Measurements from ENCODE around the gene MLXIP. TPM values are rescaled to one million over a fixed set of nuclear protein-coding genes. Genes with fewer than 3 reads are reported as not detected.
"Not testable (repeated sequence)": the region's sequence is repeated elsewhere in the genome, so short reads cannot be mapped to it uniquely, and the experiment has no call there.

Gene MLXIP
- total RNA-seq, 2 donors from 2014 or later: 78.3 to 81.4 TPM

DNA sequence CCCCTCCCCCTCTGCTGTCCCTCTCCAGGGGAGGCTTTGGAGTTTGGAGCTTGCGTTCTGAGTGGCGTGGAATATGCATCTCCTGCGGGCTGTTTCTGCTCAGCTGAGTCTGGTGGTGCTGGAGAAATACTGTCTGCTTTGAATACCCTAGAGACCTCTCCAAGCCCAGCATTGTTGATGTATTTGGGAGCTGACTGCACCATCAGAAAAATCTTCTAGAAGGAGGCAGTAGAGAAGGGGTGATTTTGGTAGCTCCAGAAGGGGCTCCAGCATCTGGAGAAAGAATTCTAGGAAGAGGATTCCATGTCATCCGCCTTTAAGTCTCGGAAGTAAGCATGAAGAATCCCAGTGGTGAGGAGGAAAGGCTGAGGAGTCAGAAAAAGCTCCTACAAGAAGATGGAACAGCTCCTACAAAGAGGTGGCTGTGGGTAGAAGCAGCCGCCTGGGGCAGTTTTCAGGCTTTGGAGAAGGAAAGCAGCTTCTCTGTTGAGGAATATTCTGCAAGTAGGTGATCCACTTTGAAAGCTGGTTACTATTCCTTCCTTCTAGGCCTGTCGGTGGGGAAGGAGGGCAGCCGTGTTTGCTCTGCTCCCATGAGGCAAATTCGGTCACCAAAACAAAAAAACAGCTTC, 9.7 kb downstream of the MLXIP start:
- DNase-seq (ENCODE audit: low spot score): no peak
- intact Hi-C loops (cut with DNase I): no loop called here

- intact Hi-C loops (cut with DNase I): no loop called here
- no peak for DNase-seq (ENCODE audit: low spot score)
Measured at GRCh38 chr12:122089077-122089476, 10.5 kb downstream of the MLXIP start.

DNA sequence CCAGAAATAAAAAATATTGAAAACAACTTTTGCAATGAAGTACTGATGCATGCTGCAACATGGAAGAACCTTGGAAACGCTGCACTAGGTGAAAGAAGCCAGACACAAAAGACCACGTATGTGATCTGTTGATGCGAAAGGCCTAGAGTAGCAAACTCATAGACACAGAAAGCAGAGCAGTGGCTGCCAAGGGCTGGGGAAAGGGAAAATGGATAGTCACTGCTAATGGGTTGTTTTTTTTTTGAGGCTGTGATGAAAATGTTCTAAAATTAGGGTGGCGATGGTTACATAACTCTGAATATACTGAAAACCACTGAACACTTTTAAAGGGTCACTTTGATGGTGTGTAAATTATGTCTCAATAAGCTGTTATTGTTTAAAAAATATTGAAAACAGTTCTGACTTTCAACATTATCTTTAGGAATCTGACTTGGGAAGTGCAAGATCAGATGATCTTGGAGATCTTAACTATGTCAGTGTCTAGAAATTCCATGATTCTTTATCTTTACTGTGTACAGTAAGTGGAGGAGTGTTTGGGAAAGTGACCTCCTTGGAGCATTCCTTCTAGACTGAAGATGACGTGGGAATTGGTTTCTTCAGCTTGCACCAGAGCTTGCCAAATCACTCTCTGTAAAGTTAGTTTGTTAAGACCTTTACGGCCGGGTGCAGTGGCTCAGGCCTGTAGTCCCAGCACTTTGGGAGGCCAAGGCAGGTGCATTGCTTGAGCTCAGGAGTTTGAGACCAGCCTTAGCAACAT, 12.4 kb downstream of the MLXIP start:
- intact Hi-C loops (cut with DNase I): no loop called here
- no peak for DNase-seq (ENCODE audit: low spot score)

DNA sequence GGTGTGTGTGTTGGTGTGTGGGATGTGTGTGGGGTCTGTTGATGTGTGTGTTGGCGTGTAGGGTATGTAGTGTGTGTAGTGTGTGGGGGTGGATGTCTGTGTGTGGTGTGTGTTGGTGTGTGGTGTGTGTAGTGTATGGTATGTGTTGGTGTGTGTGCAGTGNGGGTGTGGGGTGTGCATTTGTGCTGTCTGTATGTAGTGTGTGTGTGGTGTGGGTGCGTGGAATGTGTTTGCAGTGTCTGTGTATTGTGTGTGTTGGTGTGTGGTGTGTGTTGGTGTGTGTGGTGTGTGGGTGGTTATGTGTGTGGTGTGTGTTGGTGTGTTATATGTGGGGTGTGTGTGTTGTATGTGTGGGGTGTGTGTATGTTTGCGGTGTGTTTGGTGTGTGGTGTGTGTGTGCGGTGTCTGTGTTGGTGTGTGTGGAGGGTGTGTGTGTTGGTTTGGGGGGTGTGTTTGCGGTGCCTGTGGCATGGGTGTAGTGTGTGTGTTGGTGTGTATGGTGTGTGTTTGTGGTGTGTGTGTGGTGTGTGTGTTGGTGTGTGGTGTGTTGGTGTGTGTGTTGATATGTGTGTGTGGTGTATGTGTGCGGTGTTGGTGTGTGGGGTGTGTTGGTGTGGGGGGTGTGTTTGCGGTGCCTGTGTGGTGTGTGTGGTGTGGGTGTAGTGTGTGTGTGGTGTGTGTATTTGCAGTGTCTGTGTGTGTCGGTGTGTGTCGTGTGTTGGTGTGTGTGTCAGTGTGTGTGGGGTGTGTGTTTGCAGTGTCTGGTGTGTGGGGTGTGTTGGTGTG, 14.7 kb downstream of the MLXIP start:
- intact Hi-C loops (cut with DNase I): no loop called here
- DNase-seq (ENCODE audit: low spot score): no peak

GRCh38 chr12:122094137-122094734, 15.7 kb downstream of the MLXIP start:
- intact Hi-C loops (cut with DNase I): no loop called here
- DNase-seq (ENCODE audit: low spot score): no peak

- intact Hi-C loops (cut with DNase I): no loop called here
- no peak for DNase-seq (ENCODE audit: low spot score)
Measured at GRCh38 chr12:122094735-122095631, 16.4 kb downstream of the MLXIP start.

- intact Hi-C loops (cut with DNase I): no loop called here
- no peak for DNase-seq (ENCODE audit: low spot score)
Measured at GRCh38 chr12:122096014-122096413, 17.5 kb downstream of the MLXIP start.

DNA sequence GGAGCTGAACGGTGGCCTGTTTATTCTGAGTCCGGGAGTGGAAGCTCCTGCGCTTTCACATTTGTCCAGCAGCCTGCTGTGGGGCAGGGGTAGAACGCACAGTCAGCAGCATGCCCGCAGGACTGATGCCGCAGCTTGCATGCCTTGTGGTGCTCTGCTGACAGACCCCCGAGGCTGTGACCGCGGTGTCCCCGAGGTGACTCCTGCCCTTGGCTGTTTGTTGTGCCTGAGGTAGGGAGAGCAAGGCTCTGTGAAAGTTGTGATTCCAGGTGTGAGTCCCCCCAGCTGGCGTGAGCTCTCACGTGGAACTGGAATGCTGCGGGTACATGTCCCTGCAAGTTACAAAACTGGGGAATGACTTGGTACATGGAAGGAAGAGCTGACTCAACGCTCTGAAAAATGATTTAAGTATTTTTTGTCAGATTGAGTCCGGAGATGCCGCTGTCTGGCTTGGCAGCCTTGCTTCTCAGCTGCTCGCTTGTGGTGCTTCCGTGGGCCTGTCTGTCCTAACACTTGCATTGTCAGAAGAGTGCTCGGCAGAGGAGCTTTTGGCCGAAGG, 18.1 kb downstream of the MLXIP start:
- no peak for DNase-seq (ENCODE audit: low spot score)
- intact Hi-C loops (cut with DNase I): no loop called here

DNA sequence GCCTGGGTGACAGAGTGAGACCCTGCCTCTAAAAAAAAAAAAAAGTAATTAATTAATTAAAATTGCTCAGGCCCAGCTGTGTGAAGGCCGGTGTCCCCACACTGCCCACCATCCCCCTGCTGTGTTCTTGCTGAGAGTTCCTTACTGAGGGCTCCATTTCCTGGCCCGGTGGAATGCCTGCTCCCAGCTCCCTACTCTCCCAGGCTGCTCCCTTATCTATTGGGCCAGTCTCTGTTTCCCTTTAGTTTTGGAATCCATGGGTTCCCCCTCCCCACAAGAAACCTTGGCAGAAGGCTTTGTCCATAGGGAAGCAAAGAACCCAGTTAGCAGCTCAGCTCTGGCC, 19.0 kb downstream of the MLXIP start:
- DNase-seq (ENCODE audit: low spot score): no peak
- intact Hi-C loops (cut with DNase I): no loop called here

GRCh38 chr12:122097927-122098756, 19.6 kb downstream of the MLXIP start:
- intact Hi-C loops (cut with DNase I): no loop called here

GRCh38 chr12:122099280-122099749, 20.8 kb downstream of the MLXIP start:
- DNase-seq (ENCODE audit: low spot score): no peak
- intact Hi-C loops (cut with DNase I): no loop called here

More at GRCh38 chr12:122097927-122098756, 19.6 kb downstream of the MLXIP start:
- peak; percentile 90 for DNase-seq (ENCODE audit: low spot score)

GRCh38 chr12:122099856-122100255, 21.3 kb downstream of the MLXIP start:
- intact Hi-C loops (cut with DNase I): no loop called here

GRCh38 chr12:122100568-122100967, 22.0 kb downstream of the MLXIP start:
- intact Hi-C loops (cut with DNase I): no loop called here

More at GRCh38 chr12:122099856-122100255, 21.3 kb downstream of the MLXIP start:
- no peak for DNase-seq (ENCODE audit: low spot score)

GRCh38 chr12:122102331-122102730, 23.8 kb downstream of the MLXIP start:
- no peak for DNase-seq (ENCODE audit: low spot score)

More at GRCh38 chr12:122100568-122100967, 22.0 kb downstream of the MLXIP start:
- DNase-seq (ENCODE audit: low spot score): no peak

DNA sequence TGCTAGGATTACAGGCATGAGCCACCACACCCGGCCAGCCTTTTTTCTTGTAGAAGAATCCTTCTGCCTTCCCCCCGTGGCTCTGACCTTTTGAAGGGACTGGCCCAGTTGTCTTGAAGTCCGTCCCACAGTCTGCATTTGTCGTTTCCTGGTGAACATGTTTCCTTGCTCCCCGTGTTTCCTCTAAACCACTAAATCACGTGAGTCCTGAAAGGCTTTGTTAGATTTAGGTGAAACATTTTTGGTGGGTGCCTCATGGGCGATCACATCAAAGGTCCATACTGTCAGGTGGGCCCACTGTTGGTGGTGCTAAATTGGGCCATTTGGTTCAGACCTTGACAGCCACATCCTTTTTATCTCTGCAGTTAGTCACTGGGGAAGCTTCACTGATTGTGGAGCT, 26.3 kb downstream of the MLXIP start:
- DNase-seq (ENCODE audit: low spot score): no peak
- intact Hi-C loops (cut with DNase I): loop anchor here in 1 of 2 donors (5.0 kb wide), 1 partner anchor 38 kb away; no protein-coding TSS in a partner anchor

More at GRCh38 chr12:122102331-122102730, 23.8 kb downstream of the MLXIP start:
- intact Hi-C loops (cut with DNase I): no loop called here

- DNase-seq (ENCODE audit: low spot score): not testable (repeated sequence)
Measured at GRCh38 chr12:122105496-122105895, 26.9 kb downstream of the MLXIP start.

GRCh38 chr12:122106843-122107242, 28.3 kb downstream of the MLXIP start:
- no peak for DNase-seq (ENCODE audit: low spot score)
- intact Hi-C loops (cut with DNase I): loop anchor here in 1 of 2 donors (5.0 kb wide), 1 partner anchor 40 kb away; no protein-coding TSS in a partner anchor

More at GRCh38 chr12:122105496-122105895, 26.9 kb downstream of the MLXIP start:
- intact Hi-C loops (cut with DNase I): loop anchor here in 1 of 2 donors (5.0 kb wide), 1 partner anchor 38 kb away; no protein-coding TSS in a partner anchor
